ENCODE measurements around the gene PRKCA. TPM values are rescaled to one million over a fixed set of nuclear protein-coding genes. Genes with fewer than 3 reads are reported as not detected.

PRKCA gene
- total and polyA plus RNA-seq, 2 of the 13 experiments (the other 11 are each of a cell fraction or from before 2014, with no cell fraction given), result 18.5 to 21.5 TPM

- H3K4me1 ChIP-seq (ENCODE audit: insufficient read depth, low read length), result peaks cover 61% of the 10 kb centered on the region
- no peaks in the 10 kb centered on the region for H3K27me3 ChIP-seq (ENCODE audit: control insufficient read depth in 1 of 2, insufficient read depth in 2 of 2, low read length in 2 of 2)
- 91% methylated on average over 4 of the region's 4 CpGs for WGBS (ENCODE audit: low lambda C conversion rate)
- no peak for FAIRE-seq
- H2AFZ ChIP-seq (ENCODE audit: low read length), result no peak overlapping the region
- no peak overlapping the region for H3K4me2 ChIP-seq (ENCODE audit: low read depth, low read length)
- DNase-seq (ENCODE audit: low spot score), result peak; percentile 21
- CTCF ChIA-PET (ENCODE audit: low intra/inter-chr PET ratio, low total read pairs), result no interaction called here
- peaks cover 30% of the 10 kb centered on the region for H3K79me2 ChIP-seq (ENCODE audit: insufficient read depth, low read length)
- H3K9ac ChIP-seq (ENCODE audit: insufficient read depth, low read depth, low read length), result no peak overlapping the region
- TF ChIP-seq HMGA1 (CRISPR knock-in tag; conservative IDR thresholded peaks at IDR 0.05) (no peak), YY1 (IDR thresholded peaks at IDR 0.05; ENCODE audit: insufficient read depth, insufficient replicate concordance, low read depth, low read length) (no peak), ZNF207 (IDR thresholded peaks at IDR 0.05; ENCODE audit: borderline replicate concordance) (no peak), UBTF (CRISPR knock-in tag; IDR thresholded peaks at IDR 0.05) (no peak), KDM5A (IDR thresholded peaks at IDR 0.05; ENCODE audit: borderline replicate concordance, low read length) (no peak), ZNF878 (CRISPR knock-in tag; IDR thresholded peaks at IDR 0.05) (no peak), MYNN (CRISPR knock-in tag; IDR thresholded peaks at IDR 0.05; ENCODE audit: low read depth) (no peak), NR2F6 (IDR thresholded peaks at IDR 0.05) (no peak), NR2F6 (CRISPR knock-in tag; IDR thresholded peaks at IDR 0.05) (no peak), NFATC3 (CRISPR knock-in tag; IDR thresholded peaks at IDR 0.05) (no peak), SRSF4 (IDR thresholded peaks at IDR 0.05; ENCODE audit: low read depth, low read length, poor library complexity, severe bottlenecking) (no peak), ZNF639 (CRISPR knock-in tag; conservative IDR thresholded peaks at IDR 0.05) (no peak), ZNF136 (CRISPR knock-in tag; IDR thresholded peaks at IDR 0.05; ENCODE audit: low read depth) (no peak), KDM6A (CRISPR knock-in tag; IDR thresholded peaks at IDR 0.05; ENCODE audit: low read depth) (no peak), HDAC6 (IDR thresholded peaks at IDR 0.05; ENCODE audit: low read depth, low read length) (no peak), NCOR1 (IDR thresholded peaks at IDR 0.05; ENCODE audit: borderline replicate concordance, low read length) (no peak), ERF (CRISPR knock-in tag; IDR thresholded peaks at IDR 0.05) (no peak), ZNF30 (CRISPR knock-in tag; IDR thresholded peaks at IDR 0.05) (no peak), ZNF101 (CRISPR knock-in tag; IDR thresholded peaks at IDR 0.05; ENCODE audit: borderline replicate concordance, low read depth) (no peak), MLLT10 (CRISPR knock-in tag; IDR thresholded peaks at IDR 0.05) (no peak), TCF12 (IDR thresholded peaks at IDR 0.05) (no peak), TCF12 (CRISPR knock-in tag; IDR thresholded peaks at IDR 0.05) (no peak)
- H3K9me3 ChIP-seq (ENCODE audit: low read length), result no peaks in the 10 kb centered on the region
- in situ Hi-C loops (cut with HindIII; ENCODE audit: extremely low pct_ligation_motif_present, low pct_unique_long_range_greater_than_20kb), result no loop called here
- no peak overlapping the region for H3K27ac ChIP-seq (ENCODE audit: extremely low read length, insufficient read depth, low read length)
- no peak overlapping the region for H3K4me3 ChIP-seq (replicated peaks in 1 of 3; ENCODE audit: insufficient read depth in 1 of 3, low read depth in 2 of 3, low read length in 3 of 3)
- H3K36me3 ChIP-seq (replicated peaks in 1 of 2; ENCODE audit: control insufficient read depth in 1 of 2, insufficient read depth in 2 of 2, low read length in 2 of 2), result no peaks in the 10 kb centered on the region
- ATAC-seq, result no peak
- POLR2A ChIA-PET, result no interaction called here
- no TSS peak for BruUV-seq (replicated peaks)
- intact Hi-C loops (cut with micrococcal nuclease; ENCODE audit: unreplicated experiment), result no loop called here
- no peaks in the 10 kb centered on the region for H4K20me1 ChIP-seq (ENCODE audit: insufficient read depth, low read length)
Measured at GRCh38 chr17:66444031-66444430, 141.6 kb downstream of the PRKCA start.

All from HepG2 (cell line).